Occipital lobe (tissue), 2 donors: ENCODE results near the gene DCUN1D1. TPM values are rescaled to one million over a fixed set of nuclear protein-coding genes. Genes with fewer than 3 reads are reported as not detected.
A peak's percentile ranks its signal among the peaks of the same experiment; 100 is the strongest.
"Not testable (repeated sequence)": the region's sequence is repeated elsewhere in the genome, so short reads cannot be mapped to it uniquely, and the experiment has no call there.

Source experiments
- DNase-seq: peaks from one replicate; lab custom pipeline; 2025; lab: John Stamatoyannopoulos, UW
- total RNA-seq: library from RNA; depleted of rRNA; stranded (reverse); fragments of >200 nt; gene quantifications from one replicate; pipeline ENCODE4 v1.2.3, GENCODE V29; 2014

The DCUN1D1 gene
- total RNA-seq = 94.1 TPM

DNA sequence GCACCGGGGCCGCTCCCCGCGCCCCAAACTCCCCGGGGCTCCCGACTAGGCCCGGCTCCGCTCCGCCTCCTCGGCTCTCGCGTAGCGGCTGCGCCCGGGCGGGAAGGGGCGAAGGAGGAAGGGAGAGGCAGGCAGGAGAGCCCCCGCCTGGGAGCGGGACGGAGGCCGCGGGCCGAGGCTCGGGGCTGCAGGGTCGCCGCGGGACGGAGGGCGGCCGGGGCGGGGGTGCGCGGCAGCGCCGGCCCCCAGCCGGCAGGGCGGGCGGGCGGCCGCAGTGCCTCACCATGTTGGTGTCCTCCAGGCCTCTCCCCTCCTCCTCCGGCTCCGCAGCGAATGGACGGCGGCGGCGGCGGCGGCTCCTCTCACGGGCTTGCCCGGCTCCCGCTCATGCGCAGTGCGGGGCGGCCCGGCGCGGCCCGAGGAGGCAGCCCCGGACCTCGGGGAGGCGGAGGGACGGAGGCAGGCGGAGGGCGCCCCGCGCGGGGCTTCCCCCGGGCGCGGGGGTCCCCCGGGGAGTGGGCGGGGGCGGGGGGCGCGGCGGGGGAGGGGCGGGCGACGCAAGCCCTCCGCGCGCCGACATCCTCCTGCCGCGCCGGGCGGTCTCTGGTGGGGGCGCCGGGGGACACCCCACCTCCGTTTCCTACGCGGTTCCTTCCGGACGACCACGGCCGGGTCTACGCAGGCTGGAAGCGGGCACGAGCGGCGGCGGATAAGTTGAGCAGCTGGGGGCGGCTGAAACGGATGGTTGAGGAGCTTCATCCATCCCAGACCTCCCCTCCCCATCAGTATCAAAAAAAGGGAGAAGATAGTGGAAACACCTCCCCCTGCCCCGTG lies at the start of gene DCUN1D1:
Gene DCUN1D1 (minus strand): TSS at position 335 of the 834 bp plus-strand sequence. CDS start 49 bp downstream, at position 286.
- peak; percentile 85 for DNase-seq

DNA sequence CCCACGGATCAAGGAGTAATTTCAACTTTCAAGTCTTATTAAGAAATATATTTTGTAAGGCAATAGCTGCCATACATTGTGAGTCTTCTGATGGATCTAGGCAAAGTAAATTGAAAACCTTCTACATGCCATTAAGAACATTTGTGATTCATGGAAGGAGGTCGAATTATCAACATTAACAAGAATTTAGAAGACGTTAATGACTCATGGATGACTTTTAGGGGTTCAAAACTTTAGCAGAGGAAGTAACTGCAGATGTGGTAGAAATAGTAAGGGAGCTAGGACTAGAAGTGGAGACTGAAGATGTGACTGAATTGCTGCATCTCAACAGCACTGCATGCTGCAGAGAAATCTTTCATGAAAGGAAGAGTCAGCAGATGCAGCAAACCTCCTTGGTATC lies 48.1 kb upstream of the DCUN1D1 start:
- no peak for DNase-seq

DNA sequence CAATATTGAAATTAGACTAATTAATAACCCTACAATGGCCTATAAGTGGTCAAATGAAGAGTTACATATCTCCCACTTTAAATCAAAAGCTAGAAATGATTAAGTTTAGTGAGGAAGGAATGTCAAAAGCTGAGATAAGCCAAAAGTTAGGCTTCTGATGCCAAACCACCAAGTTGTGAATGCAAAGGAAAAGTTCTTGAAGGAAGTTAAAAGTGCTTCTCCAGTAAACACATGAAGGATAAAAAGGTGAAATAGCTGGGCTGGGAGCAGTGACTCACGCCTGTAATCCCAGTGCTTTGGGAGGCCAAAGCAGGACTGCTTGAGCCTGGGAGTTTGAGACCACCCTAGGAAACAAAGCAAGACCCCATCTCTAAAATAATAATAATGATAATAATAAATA lies 46.9 kb upstream of the DCUN1D1 start:
- DNase-seq = no peak

DNA sequence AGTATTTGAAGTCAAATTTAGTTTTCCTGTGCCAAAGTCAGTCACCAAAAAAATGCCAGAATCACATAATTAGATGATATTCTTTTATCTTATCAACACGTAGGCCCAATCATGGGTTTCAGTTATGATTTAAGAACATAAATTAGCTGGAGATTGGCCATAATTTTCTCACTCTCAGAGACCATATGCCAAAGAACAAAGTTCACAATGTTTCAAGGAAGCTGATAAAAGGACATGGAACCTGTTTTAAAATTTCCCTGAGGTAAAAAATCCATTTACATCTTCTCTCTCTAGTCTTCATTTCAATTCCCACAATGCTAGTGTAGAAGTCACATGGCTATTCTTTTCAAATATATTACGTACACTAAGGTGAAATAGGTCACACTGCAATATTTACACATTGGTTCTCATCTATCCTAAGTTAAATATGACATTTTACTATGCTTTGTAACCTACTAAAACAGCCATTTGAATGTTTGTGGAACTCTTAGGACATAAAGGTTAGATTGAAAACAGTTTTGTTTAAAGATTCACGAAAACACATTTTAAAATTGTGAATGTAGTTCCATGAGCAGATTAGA lies 42.7 kb upstream of the DCUN1D1 start:
- no peak for DNase-seq

DNA sequence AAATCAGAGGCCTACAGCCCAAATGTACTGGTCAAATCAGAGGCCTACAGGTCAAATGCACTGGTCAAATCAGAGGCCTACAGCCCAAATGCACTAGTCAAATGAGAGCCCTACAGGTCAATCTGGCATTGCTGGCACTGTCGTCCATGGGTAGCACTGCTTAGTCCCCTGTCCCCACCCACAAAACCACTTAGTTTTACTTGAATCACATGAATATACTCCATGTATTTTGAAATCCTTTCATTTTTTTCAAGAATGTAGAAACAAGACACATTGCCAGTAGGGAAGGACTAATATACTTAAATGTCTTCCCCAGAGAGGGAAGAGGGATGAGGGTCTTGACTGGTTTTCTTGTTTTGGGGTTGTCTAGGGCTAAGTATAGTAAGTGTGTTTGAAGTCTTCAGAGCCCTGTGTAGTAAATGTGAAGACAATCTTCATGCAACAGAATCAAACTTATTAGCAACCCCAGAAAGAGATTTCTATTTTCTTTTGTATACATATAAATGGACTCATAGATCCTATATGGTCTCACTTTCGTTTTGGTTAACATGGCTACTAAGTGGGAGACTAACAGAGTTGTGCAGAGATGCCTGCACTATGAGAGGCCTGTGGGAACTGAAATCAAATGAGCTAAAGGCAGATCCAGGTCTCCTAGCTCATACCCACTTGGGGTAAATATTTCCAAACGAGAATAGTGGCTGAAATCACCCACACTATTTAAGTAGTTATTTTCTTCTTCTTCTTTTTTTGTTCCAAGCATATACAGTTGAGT lies 38.3 kb upstream of the DCUN1D1 start:
- no peak for DNase-seq

DNA sequence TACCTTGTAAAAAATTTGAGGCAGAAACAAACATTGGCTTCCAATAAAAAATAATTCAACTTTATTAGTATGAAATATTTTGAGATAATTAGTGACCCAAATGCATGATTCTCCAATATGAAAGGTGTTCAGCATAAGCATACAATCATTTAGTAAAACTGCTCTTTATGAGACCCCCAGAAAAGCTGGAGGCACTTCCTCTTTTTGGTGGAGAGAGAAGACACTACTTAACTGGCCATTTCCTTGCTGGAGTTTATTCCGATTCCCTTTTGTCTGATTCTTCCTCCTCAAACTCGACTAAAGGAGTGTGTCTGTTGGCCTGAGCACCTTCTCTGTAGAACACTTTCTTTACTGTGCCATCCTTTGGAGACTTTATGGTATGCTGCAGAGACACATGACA lies 34.8 kb upstream of the DCUN1D1 start:
- no peak for DNase-seq

DNA sequence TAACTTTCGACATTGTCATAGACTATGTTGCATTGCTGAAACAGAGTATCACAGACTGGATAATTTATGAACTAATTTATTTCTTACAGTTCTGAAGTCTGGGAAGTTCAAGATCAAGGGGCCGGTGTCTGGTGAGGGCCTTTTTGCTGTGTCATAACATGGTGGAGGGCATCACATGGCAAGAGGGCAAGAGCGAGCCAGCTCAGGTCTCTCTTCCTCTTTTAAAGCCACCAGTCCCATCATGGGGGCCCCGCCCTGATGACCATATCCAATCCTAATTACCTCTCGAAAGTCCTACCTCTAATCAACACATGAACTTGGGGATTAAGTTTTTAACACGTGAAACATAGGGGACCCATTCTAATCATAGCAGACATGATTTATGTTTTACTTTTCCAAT lies 33.5 kb upstream of the DCUN1D1 start:
- no peak for DNase-seq

DNA sequence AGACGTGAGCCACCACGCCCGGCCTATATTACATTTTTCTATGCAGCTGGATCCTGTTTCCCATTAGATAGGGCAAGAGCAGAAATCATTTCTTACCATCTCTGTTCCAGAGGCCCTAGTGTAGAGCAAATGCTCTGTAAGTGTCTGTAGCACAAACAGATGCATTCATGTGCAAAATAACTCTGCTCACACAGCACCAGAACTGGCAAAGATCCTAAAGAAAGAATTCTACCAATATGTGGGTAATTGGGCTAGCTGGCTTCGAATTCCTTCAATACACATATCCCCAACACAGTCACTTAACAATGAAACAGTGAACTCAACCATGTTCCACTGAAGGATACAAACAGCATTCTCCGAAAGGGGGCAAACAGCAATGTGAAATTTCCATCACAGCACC lies 32.7 kb upstream of the DCUN1D1 start:
- no peak for DNase-seq

DNA sequence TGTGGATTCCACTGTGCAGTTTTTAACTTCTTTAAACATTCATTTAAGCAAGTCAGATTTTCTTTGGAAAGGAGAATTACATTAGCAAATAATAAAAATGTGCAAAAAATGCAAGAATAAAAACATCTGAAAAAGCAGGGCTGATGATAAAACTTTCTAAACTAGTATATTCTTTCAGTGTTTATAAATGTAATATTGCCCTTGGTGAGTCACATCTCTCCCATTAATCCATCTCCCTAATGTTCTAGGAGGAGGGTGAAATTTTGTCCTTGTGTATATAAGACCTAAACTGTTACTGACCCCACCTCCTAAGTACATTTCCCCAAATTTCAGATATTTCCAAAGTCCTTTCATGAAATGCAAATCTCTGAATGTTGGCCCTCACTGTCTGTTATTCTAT lies 28.5 kb upstream of the DCUN1D1 start:
- DNase-seq = no peak

DNA sequence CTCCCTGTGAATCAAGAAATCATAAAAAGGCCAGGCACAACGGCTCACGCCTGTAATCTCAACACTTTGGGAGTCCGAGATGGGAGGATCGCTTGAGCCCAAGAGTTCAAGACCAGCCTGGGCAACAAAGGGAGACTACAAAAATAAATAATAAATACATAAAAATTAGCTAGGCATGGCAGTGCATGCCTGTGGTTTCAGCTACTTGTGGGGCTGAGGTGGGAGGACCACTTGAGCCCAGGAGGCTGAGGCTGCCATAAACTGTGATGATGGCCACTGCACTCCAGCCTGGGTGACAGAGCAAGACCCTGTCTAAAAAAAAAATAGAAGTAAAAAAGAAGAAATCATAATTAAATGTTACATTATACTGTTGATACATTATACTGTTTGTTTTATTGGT lies 28.0 kb upstream of the DCUN1D1 start:
- no peak for DNase-seq

DNA sequence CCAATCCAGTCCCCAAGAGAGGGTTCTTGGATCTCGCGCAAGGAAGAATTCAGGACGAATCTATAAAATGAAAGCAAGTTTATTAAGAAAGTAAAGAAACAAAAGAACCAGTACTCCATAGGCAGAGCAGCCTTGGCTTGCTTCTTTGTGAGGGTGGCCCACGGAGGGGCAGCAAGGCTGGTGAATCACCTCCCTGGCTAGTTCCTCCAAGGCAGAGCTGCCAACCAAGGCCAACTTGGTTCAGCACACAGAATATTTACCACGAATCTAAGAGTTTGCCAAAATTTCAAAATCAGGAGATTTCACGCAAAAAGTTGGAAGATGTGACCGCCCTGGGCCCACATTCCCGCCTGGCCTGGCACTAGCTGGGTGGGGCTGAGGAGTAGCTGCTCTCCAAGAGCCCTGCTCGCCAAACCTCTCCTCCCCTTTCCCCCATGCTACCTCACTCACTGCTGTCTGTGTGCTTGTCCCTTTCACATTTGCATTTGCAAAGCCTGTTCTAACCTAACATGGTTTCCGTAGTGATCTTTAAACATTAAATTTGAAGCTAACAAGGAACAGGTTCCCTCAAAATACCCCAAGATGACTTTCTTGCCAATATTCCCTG lies 26.2 kb upstream of the DCUN1D1 start:
- no peak for DNase-seq

DNA sequence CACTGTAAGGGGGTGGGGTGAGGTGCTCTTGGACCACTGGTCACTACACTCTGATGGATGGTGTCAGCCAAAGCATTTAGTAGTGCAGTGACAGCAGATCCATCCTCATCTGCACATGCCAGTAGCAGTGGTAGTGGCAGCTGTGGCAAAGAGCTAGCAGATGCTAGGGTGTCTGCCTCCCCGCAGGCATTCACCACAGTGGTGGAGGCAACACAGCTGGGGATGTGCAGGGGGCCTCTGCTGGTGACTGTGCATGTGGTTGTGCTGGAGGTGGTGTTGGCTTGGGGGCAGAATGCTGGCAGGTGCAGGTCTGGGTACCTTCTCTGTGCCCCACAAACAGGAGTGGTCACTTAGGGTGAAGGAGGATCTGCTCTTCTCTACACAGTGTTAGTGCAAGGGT lies 19.4 kb upstream of the DCUN1D1 start:
- DNase-seq = no peak

DNA sequence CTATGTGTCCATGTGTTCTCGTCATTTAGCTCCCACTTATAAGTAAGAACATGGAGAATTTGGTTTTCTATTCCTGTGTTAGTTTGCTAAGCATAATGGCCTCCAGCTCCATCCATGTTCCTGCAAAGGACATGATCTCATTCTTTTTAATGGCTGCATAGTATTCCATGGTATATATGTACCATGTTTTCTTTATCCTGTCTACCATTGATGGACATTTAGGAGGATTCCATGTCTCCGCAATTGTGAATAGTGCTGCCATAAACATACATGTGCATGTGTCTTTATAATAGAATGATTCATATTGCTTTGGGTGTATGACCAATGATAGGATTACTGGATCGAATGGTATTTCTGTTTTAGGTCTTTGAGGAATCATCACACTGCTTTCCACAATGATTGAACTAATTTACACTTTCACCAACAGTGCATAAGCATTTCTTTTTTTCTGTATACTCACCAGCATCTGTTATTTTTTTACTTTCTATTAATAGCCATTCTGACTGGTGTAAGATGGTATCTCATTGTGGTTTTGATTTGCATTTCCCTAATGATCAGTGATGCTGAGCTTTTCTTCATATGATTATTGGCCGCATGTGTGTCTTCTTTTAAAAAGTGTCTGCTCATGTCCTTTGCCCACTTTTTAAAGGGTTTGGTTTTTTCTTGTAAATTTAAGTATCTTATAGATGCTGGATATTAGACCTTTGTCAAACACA lies 13.3 kb upstream of the DCUN1D1 start:
- DNase-seq = not testable (repeated sequence)

DNA sequence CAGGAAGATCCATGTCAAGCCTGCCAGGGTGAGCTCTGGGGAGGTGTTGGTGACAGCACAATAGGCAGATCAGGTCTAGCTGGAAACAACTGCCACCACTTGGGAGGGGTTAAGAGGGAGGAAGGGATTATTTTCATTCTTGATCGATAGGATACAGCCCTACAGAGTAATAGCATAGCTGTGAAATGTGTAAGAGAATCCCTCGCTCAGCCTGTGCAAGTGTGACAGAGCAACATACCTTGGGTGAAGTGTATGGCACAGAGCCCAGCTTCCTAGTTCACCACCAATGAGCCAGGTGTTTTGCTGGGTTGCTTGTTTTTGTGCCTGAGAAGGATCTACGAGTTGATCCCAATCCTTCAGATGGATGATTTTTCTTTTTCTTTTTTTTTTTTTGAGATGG lies 9.2 kb upstream of the DCUN1D1 start:
- no peak for DNase-seq

DNA sequence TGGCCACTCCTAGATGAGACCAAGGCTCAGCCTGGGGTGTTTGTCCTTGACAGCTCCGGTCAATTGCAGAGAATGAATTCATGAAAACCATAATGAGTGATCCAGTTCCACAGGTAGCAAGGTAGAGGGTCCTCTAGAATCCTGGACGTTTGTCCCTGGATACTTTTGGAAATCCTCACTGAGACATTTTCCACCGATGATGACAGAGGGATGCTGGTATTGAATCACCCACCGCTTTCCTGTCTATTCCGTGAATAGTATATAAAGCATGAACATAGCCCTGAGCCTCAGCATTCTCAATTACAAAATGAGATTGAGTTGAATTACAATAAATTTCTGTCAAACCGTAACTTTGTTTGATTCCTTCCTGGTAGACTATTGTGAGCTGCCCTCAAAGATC lies 5.7 kb upstream of the DCUN1D1 start:
- no peak for DNase-seq

DNA sequence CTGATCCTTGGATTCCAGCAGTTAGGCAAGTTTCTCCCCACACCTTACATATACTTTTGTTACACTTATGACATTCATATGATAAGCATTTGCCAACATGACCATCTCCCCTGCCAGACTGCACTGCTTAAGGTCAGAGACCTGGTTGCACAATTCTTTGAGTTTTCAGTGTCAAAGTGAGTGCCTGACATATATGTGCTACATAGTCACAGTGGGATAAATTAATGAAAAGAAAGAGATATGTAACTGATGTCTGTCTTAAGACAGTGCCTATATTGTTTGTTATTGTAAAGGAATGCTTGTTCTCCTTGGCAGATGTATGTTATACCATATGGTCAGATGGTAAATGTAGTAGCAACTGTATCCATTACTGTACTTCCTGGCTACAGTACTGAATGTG lies 3.5 kb upstream of the DCUN1D1 start:
- no peak for DNase-seq

DNA sequence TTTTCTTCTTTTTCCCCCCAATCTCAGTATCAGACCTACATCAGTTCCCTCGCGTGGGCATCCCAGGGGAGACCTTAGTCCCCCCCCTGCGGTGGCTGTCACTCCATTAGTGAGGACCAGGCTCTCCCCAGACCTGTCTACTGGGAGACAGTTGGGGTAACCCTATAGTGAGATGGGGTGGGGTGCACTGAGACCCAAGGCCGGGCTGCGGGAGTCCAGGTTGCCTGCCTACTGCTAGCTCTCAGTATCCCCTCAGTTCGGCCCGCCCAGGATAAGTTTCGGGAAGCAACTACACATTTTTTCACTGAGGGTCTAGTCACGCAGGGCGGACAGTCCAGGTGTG lies 671 bp upstream of the DCUN1D1 start:
- DNase-seq = no peak

DNA sequence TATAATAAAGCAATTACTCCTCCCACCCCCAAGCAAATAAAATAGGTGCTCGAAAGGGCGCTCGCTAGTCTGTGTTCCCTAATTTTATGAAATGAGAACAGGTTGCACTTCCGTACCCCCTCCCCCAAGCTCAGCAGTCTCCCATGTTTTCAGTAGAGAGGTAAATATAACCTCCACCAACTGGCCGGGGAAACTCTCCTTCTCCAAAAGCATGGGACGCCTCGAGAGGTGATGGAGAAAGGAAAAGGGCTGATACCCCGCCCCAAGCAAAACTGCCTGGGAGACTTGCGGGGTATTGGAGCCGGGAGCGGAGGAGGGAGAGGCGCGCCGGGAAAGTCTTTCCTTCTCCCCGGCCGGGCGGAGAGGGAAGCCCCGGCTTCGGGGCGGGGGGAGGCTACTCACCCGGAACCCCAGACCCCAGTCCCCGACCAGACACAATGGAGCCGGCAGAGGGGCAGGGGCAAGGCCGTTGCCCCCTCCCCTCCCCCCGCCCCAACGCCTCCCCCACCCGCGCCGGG lies 605 bp downstream of the DCUN1D1 start:
- DNase-seq = no peak

DNA sequence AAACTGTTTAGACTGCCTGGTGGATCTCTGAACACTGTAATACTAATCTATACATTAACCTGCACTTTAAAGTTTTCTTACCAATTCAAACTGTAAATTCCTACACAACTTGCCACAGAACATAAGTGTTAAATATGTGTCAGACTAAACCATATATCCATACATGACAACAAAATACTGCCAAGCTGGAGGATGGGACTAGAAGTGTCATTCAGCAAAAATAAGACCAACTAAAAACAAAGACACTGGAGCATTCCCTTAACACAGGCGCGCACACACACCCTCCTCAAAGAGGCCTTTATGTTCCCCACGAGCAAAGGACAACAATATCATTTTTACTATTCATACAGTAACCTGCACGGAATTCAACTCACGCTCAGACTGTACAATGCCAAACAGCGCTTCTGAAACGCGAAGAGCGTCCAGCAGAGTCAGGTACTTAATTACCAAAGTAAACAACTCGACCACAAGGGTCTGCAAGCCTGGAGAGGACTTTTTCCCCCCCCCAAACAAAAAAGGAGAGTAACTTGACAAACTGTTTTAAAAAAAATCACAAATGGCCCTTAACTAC lies 1.1 kb downstream of the DCUN1D1 start:
- DNase-seq = no peak

DNA sequence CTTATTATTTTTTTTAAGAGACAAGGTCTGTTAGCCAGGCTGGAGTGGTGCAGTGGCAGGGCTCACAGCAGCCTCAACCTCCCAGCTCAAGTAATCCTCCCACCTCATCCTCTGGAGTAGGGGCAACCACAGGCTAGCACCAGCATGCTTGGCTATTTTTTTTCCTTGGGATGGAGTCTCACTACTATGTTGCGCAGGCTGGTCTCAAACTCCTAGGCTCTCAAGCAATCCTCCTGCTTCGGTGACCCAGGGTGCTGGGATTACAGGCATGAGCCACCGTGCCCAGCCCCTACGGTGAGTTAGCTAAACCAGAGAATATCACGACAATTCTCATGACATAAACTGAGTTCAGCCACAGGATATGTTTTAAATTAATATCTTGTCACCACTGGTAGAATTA lies 2.0 kb downstream of the DCUN1D1 start:
- no peak for DNase-seq

DNA sequence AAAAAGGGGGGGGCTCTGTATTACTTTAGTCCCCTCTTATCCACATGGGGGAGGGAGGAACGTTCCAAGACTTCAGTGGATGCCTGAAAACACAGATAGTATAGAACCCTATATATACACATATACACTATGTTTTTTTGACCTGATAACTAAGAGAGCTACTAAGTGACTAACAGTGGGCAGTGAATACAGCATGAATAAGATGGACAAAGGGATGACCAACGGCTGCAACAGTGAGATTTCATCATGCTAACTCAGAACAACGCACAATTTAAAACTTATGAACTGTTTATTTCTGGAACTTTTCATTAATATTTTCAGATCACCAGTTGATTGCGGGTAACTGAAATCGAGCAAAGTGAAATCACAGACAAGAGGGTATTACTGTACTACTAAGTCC lies 7.3 kb downstream of the DCUN1D1 start:
- no peak for DNase-seq
